Upper lobe of left lung (tissue), 6 donors: ENCODE results near the gene MR1. TPM values are rescaled to one million over a fixed set of nuclear protein-coding genes. Genes with fewer than 3 reads are reported as not detected.

Source experiments
- ATAC-seq, 2 donors: fragments of 200-7000 bp; cut with Tn5 transposase; one replicate each; pipeline ENCODE4 v1.9.1; 2022; ENCODE audit warnings: mild to moderate bottlenecking in 2 of 2, moderate library complexity in 2 of 2; ENCODE audit not compliant: low FRiP score in 2 of 2
- DNase-seq, 2 donors: peaks; one replicate each; pipeline ENCODE4 v3.0.0-alpha.2; 2019 to 2020
- H3K27ac ChIP-seq, 4 donors: fragments of 200-600 bp; sonication (generic); one replicate each; pipeline ENCODE4 v1.5.1; 2016 to 2019
- H3K27me3 ChIP-seq, 4 donors: fragments of 200-600 bp; sonication (generic); one replicate each; pipeline ENCODE4 v1.5.1; 2017 to 2019
- H3K36me3 ChIP-seq, 4 donors: fragments of 200-600 bp; sonication (generic); one replicate each; pipeline ENCODE4 v1.5.1; 2016 to 2019
- H3K4me1 ChIP-seq, 4 donors: fragments of 200-600 bp; sonication (generic); one replicate each; pipeline ENCODE4 v1.5.1; 2018 to 2019
- H3K4me3 ChIP-seq, 4 donors: fragments of 200-600 bp; sonication (generic); one replicate each; pipeline ENCODE4 v1.5.1; 2017 to 2019; ENCODE audit warnings: mild to moderate bottlenecking in 2 of 4, moderate library complexity in 1 of 4
- H3K9me3 ChIP-seq, 4 donors: fragments of 200-600 bp; sonication (generic); one replicate each; pipeline ENCODE4 v1.5.1; 2018 to 2019
- CTCF ChIP-seq, 6 experiments: fragments of 450-650 bp in 4 of 6; fragments of 200-600 bp in 2 of 6; sonication (generic) in 2 of 6; IDR thresholded peaks; one replicate each; pipeline ENCODE4 v1.5.1; 2016 to 2019; ENCODE audit warnings: antibody characterized with exemption in 6 of 6
- EP300 ChIP-seq, 4 donors: sonication (generic); formaldehyde crosslinking; IDR thresholded peaks; one replicate each; pipeline ENCODE4 v1.5.1; 2017; ENCODE audit warnings: antibody characterized with exemption in 4 of 4, control low read depth in 2 of 4
- POLR2A ChIP-seq, 4 donors: fragments of 450-650 bp; IDR thresholded peaks; one replicate each; pipeline ENCODE4 v1.5.1; 2016 to 2017; ENCODE audit warnings: antibody characterized with exemption in 4 of 4, mild to moderate bottlenecking in 2 of 4
- POLR2AphosphoS5 ChIP-seq, 2 donors: sonication (generic); formaldehyde crosslinking; IDR thresholded peaks; one replicate each; pipeline ENCODE4 v1.5.1; 2017; ENCODE audit warnings: antibody characterized with exemption in 2 of 2
- WGBS, 2 donors: methylation state at CpG; one replicate each; pipeline ENCODE4 v1.1.5; 2017 to 2018; 5-methylcytosine and 5-hydroxymethylcytosine counted together
- total RNA-seq, 6 donors: library from RNA; depleted of rRNA in 4 of 6; stranded (reverse); fragments of >200 nt in 4 of 6; gene quantifications; one replicate each; pipeline versions ENCODE4 v1.1.0 to v1.2.1, GENCODE V29; 2016 to 2021
- donor health status: DM: no; HTN: no; CAD: no; lungs with moderate emphysema.
- donor health status: DM: no; HTN: yes; CAD: no; lungs with severe emphysema.

The MR1 gene
- total RNA-seq, 6 donors from 2014 or later: 22.0 to 54.0 (median 26.9) TPM

GRCh38 chr1:181023265-181024057 is 10.3 kb upstream of the MR1 start:
- Histone ChIP-seq H3K9me3 (peaks cover 0 to 3% (median 0%) of the 10 kb centered on the region in 4 donors), H3K36me3 (no peaks in the 10 kb centered on the region), H3K4me3 (peak overlapping the region in 3 of 4 donors; percentile 77 to 97 (median 94)), H3K27me3 (peaks cover 0 to 4% (median 1%) of the 10 kb centered on the region in 4 donors), H3K27ac (peak overlapping the region in 3 of 4 donors; percentile 92 to 98 (median 96)), H3K4me1 (peaks cover 17 to 40% (median 26%) of the 10 kb centered on the region in 4 donors)
- ATAC-seq (no peak), DNase-seq (no peak)
- 70 to 76% methylated on average over 10 of the region's 10 CpGs for whole genome bisulfite sequencing, 2 donors
- no peak for TF ChIP-seq POLR2AphosphoS5 (IDR thresholded peaks at IDR 0.05)
- no peak for TF ChIP-seq POLR2A (IDR thresholded peaks at IDR 0.05)
- no peak for TF ChIP-seq EP300 (IDR thresholded peaks at IDR 0.05)
- peak in 1 of 6 experiments; percentile 54 for TF ChIP-seq CTCF (IDR thresholded peaks at IDR 0.05)

- TF ChIP-seq EP300 (IDR thresholded peaks at IDR 0.05) (no peak), CTCF (IDR thresholded peaks at IDR 0.05) (no peak), POLR2A (IDR thresholded peaks at IDR 0.05) (no peak)
- Histone ChIP-seq H3K4me3 (no peak overlapping the region), H3K27ac (no peak overlapping the region)
Observed at GRCh38 chr1:181028196-181028595, 5.6 kb upstream of the MR1 start.

GRCh38 chr1:181028615-181029014 is 5.2 kb upstream of the MR1 start:
- Histone ChIP-seq H3K4me3 (no peak overlapping the region), H3K27me3 (no peaks in the 10 kb centered on the region), H3K4me1 (peaks cover 8 to 13% (median 11%) of the 10 kb centered on the region in 4 donors), H3K9me3 (no peaks in the 10 kb centered on the region), H3K27ac (no peak overlapping the region), H3K36me3 (no peaks in the 10 kb centered on the region)
- DNase-seq (no peak), ATAC-seq (no peak)
- TF ChIP-seq EP300 (IDR thresholded peaks at IDR 0.05) (no peak), POLR2AphosphoS5 (IDR thresholded peaks at IDR 0.05) (no peak), CTCF (IDR thresholded peaks at IDR 0.05) (no peak)
- WGBS, 2 donors: 77 to 83% methylated on average over 5 of the region's 5 CpGs

More at GRCh38 chr1:181028196-181028595, 5.6 kb upstream of the MR1 start:
- Histone ChIP-seq H3K4me1 (peaks cover 4 to 14% (median 11%) of the 10 kb centered on the region in 4 donors), H3K9me3 (no peaks in the 10 kb centered on the region), H3K27me3 (no peaks in the 10 kb centered on the region), H3K36me3 (no peaks in the 10 kb centered on the region)
- ATAC-seq (no peak), DNase-seq (no peak)

GRCh38 chr1:181032535-181032934 is 1.2 kb upstream of the MR1 start:
- Histone ChIP-seq H3K4me1 (peaks cover 27 to 43% (median 34%) of the 10 kb centered on the region in 4 donors), H3K27ac (peak overlapping the region; percentile 90 to 94 (median 92))

More at GRCh38 chr1:181032535-181032934, 1.2 kb upstream of the MR1 start:
- Histone ChIP-seq H3K27me3 (no peaks in the 10 kb centered on the region), H3K36me3 (no peaks in the 10 kb centered on the region), H3K4me3 (no peak overlapping the region), H3K9me3 (no peaks in the 10 kb centered on the region)
- DNase-seq: no peak
- ATAC-seq: peak in 1 of 2 donors; percentile 38
- no peak for TF ChIP-seq CTCF (IDR thresholded peaks at IDR 0.05)
- peak in 1 of 4 donors; percentile 5 for TF ChIP-seq POLR2A (IDR thresholded peaks at IDR 0.05)
- WGBS, 2 donors: 85 to 89% methylated on average over 2 of the region's 2 CpGs
